A673 (cell line): ENCODE measurements around the gene SEMA4C.

Source experiments
- CTCF ChIP-seq: fragments of 300-800, 200-600 bp; sonication (generic); conservative IDR thresholded peaks from 2 replicates; pipeline ENCODE4 v1.5.1; 2017; ENCODE audit warnings: low read depth, mild to moderate bottlenecking, antibody characterized with exemption, low read length, moderate library complexity, mixed read lengths
- EZH2 ChIP-seq: fragments of 200-600 bp; sonication (generic); IDR thresholded peaks from 2 replicates; pipeline ENCODE4 v1.6.1; 2017; ENCODE audit warnings: borderline replicate concordance, low read depth, mild to moderate bottlenecking, mixed read lengths, antibody characterized with exemption, low read length; ENCODE audit not compliant: poor library complexity, severe bottlenecking

GRCh38 chr2:96890726-96891385, 21.0 kb upstream of the SEMA4C start:
- TF ChIP-seq CTCF (no peak), EZH2 (no peak)
